Measurements from ENCODE around the gene PSPC1.

PSPC1 gene

GRCh38 chr13:19664481-19665230 lies 118.1 kb downstream of the PSPC1 start:
- TF ChIP-seq CTCF (IDR thresholded peaks at IDR 0.05; ENCODE audit: insufficient read depth, low read length) (no peak), POLR2AphosphoS5 (IDR thresholded peaks at IDR 0.05; ENCODE audit: low read depth) (no peak; the same call in 1 of the 2 replicates), SPI1 (IDR thresholded peaks at IDR 0.05; ENCODE audit: borderline replicate concordance, low read depth) (peak; percentile 69), GABPA (IDR thresholded peaks at IDR 0.05; ENCODE audit: low read depth) (no peak), REST (IDR thresholded peaks at IDR 0.05; ENCODE audit: insufficient replicate concordance, low read depth) (no peak)
- H3K27ac ChIP-seq (replicated peaks), result no peak overlapping the region
- H3K4me3 ChIP-seq (replicated peaks; ENCODE audit: insufficient read depth, low read length), result no peak overlapping the region
- H3K27me3 ChIP-seq (ENCODE audit: insufficient read depth, poor library complexity, severe bottlenecking), result no peaks in the 10 kb centered on the region
- peak in 1 of 2 experiments; percentile 36 for DNase-seq (ENCODE audit: low read depth in 1 of 2, low spot score in 1 of 2)

DNA sequence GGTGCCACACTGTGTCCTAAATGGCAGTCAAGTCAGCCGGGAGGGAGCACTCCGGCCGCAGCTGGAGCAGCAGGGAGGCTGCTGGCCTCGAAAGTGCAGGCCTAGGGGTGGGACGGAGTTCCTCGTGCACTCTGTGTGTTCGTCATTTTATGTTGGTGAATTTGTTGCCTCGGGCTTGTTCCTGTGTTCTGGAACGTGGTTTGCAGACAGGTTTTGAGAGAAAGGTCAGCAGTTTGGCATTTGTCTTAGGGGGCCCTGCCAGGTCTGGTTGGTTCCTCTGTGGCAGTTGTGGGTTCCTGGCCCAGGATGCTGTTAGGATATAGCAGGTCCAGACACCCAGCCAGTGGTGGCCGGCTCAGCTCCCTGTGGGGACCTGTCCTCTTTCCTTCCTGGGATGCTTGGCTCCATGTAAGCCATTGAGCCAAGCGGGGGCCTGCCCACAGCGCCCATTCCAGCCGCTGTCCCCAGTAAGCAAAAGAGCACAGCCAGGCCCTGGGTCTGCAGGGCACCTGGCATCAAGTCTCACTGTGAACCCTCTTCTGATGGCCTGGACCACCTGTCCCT lies 119.2 kb downstream of the PSPC1 start:
- no peak for DNase-seq (ENCODE audit: low read depth in 1 of 2, low spot score in 1 of 2)
- H3K27me3 ChIP-seq (ENCODE audit: insufficient read depth, poor library complexity, severe bottlenecking), result no peaks in the 10 kb centered on the region
- no peak overlapping the region for H3K27ac ChIP-seq (replicated peaks)
- no peak overlapping the region for H3K4me3 ChIP-seq (replicated peaks; ENCODE audit: insufficient read depth, low read length)
- no peak for TF ChIP-seq POLR2AphosphoS5 (IDR thresholded peaks at IDR 0.05; ENCODE audit: low read depth)
- no peak for TF ChIP-seq SPI1 (IDR thresholded peaks at IDR 0.05; ENCODE audit: borderline replicate concordance, low read depth)
- no peak for TF ChIP-seq GABPA (IDR thresholded peaks at IDR 0.05; ENCODE audit: low read depth)
- TF ChIP-seq REST (IDR thresholded peaks at IDR 0.05; ENCODE audit: insufficient replicate concordance, low read depth), result no peak
- TF ChIP-seq CTCF (IDR thresholded peaks at IDR 0.05; ENCODE audit: insufficient read depth, low read length), result no peak

GRCh38 chr13:19661561-19661960 lies 121.2 kb downstream of the PSPC1 start:
- TF ChIP-seq GABPA (IDR thresholded peaks at IDR 0.05; ENCODE audit: low read depth) (no peak), CTCF (IDR thresholded peaks at IDR 0.05; ENCODE audit: insufficient read depth, low read length) (no peak), SPI1 (IDR thresholded peaks at IDR 0.05; ENCODE audit: borderline replicate concordance, low read depth) (no peak), REST (IDR thresholded peaks at IDR 0.05; ENCODE audit: insufficient replicate concordance, low read depth) (no peak), POLR2AphosphoS5 (IDR thresholded peaks at IDR 0.05; ENCODE audit: low read depth) (no peak)
- Histone ChIP-seq H3K4me3 (replicated peaks; ENCODE audit: insufficient read depth, low read length) (no peak overlapping the region), H3K27ac (replicated peaks) (no peak overlapping the region), H3K27me3 (ENCODE audit: insufficient read depth, poor library complexity, severe bottlenecking) (no peaks in the 10 kb centered on the region)
- no peak for DNase-seq (ENCODE audit: low read depth in 1 of 2, low spot score in 1 of 2)
